K562 (cell line): Measurements from ENCODE around the gene RPLP2. TPM values are rescaled to one million over a fixed set of nuclear protein-coding genes. Genes with fewer than 3 reads are reported as not detected.

Experiments used
- ARID4B ChIP-seq: sonication (generic); formaldehyde crosslinking; IDR thresholded peaks from 2 replicates; pipeline ENCODE4 v1.8.0; 2022; ENCODE audit warnings: mild to moderate bottlenecking, missing genetic modification reagents
- FOXK1 ChIP-seq: sonication (generic); formaldehyde crosslinking; IDR thresholded peaks from 2 replicates; pipeline ENCODE4 v1.8.0; 2022; ENCODE audit warnings: missing genetic modification reagents, mild to moderate bottlenecking, borderline replicate concordance
- GABPB1 ChIP-seq: sonication (generic); formaldehyde crosslinking; IDR thresholded peaks from 2 replicates; pipeline ENCODE4 v1.8.0; 2022; ENCODE audit warnings: mild to moderate bottlenecking, missing genetic modification reagents
- GABPB2 ChIP-seq: fragments of 250-450 bp; sonication (Bioruptor Pico); conservative IDR thresholded peaks from 2 replicates; pipeline ENCODE4 v1.5.1; 2021; ENCODE audit warnings: mild to moderate bottlenecking
- KDM5B ChIP-seq: fragments of 200-600 bp; sonication (generic); IDR thresholded peaks from 2 replicates; pipeline ENCODE4 v1.6.1; 2012; ENCODE audit warnings: low read depth, mild to moderate bottlenecking, moderate library complexity, low read length, control low read depth, inconsistent platforms; ENCODE audit not compliant: insufficient replicate concordance
- MEF2A ChIP-seq: IDR thresholded peaks from 2 replicates; pipeline ENCODE4 v1.6.1; 2011; ENCODE audit warnings: low read depth, mild to moderate bottlenecking, low read length, moderate library complexity; ENCODE audit not compliant: control insufficient read depth
- NFATC3 ChIP-seq: fragments of 450-650 bp; IDR thresholded peaks from 2 replicates; pipeline ENCODE4 v1.6.1; 2017; ENCODE audit warnings: mild to moderate bottlenecking
- PTRF ChIP-seq: fragments of 450-650 bp; IDR thresholded peaks from 2 replicates; pipeline ENCODE4 v1.6.1; 2016; ENCODE audit warnings: mild to moderate bottlenecking, missing genetic modification characterization, missing compliant biosample characterization
- SRSF3 ChIP-seq: fragments of 200-400 bp; formaldehyde crosslinking; IDR thresholded peaks from 2 replicates; pipeline ENCODE4 v1.6.1; 2016; ENCODE audit warnings: mild to moderate bottlenecking, low read length, moderate library complexity; ENCODE audit not compliant: insufficient read depth
- THRB ChIP-seq: fragments of 450-650 bp; formaldehyde crosslinking; conservative IDR thresholded peaks from 2 replicates; pipeline ENCODE4 v1.4.0; 2022; ENCODE audit warnings: mild to moderate bottlenecking, missing genetic modification characterization
- ZBTB1 ChIP-seq: sonication (generic); formaldehyde crosslinking; IDR thresholded peaks from 2 replicates; pipeline ENCODE4 v1.8.1; 2023; ENCODE audit warnings: missing genetic modification reagents, low read depth, mild to moderate bottlenecking, borderline replicate concordance
- ZBTB26 ChIP-seq: fragments of 450-650 bp; formaldehyde crosslinking; IDR thresholded peaks from 2 replicates; pipeline ENCODE4 v1.4.0; 2022; ENCODE audit warnings: missing genetic modification characterization
- ZNF121 ChIP-seq: sonication (generic); formaldehyde crosslinking; conservative IDR thresholded peaks from 2 replicates; pipeline ENCODE4 v1.8.0; 2022; ENCODE audit warnings: missing genetic modification reagents
- ZNF592 ChIP-seq: fragments of 450-650 bp; IDR thresholded peaks from 2 replicates; pipeline ENCODE4 v1.6.1; 2017; ENCODE audit warnings: antibody characterized with exemption, mild to moderate bottlenecking
- polyA plus RNA-seq, 8 experiments: library from polyadenylated mRNA; depleted of rRNA in 4 of 8; stranded (reverse) in 5 of 8; unstranded in 3 of 8; fragments of >200 nt; fragmentation: Nextera tagmentation in 2 of 8; fragmentation: Illumina TruSeq in 1 of 8; extraction: Ambion mirVana in 2 of 8; extraction: Trizol in 1 of 8; gene quantifications; 2 replicates each; pipeline versions ENCODE4 v1.2.1 to v1.2.3, GENCODE V29; 2011 to 2014; ENCODE audit warnings: inconsistent platforms in 1 of 8, missing spikeins in 1 of 8
- total RNA-seq, 7 experiments: library from RNA; depleted of rRNA in 6 of 7; stranded (reverse); fragments of >200 nt in 6 of 7; fragmentation: Illumina TruSeq in 2 of 7; extraction: Trizol in 2 of 7; gene quantifications; 2 replicates each; pipeline versions ENCODE4 v1.2.1 to v1.2.3, GENCODE V29; 2011 to 2021; ENCODE audit warnings: low replicate concordance in 1 of 7

The RPLP2 gene
- total and polyA plus RNA-seq, 9 of the 15 experiments (the other 6 are each of a cell fraction or from before 2014, with no cell fraction given), result 528 to 3,807 (median 1,633) TPM

GRCh38 chr11:832529-833113 is 22.9 kb downstream of the RPLP2 start, which contains the start of gene CD151 (continued):
- TF ChIP-seq THRB (CRISPR knock-in tag), result no peak
- 0 out of 2 replicates have a peak, but pooled peaks have one; percentile 46 for TF ChIP-seq ZBTB1 (CRISPR knock-in tag)
- peak; percentile 27 for TF ChIP-seq KDM5B
- peak; percentile 8; the same call in 1 of the 2 replicates for TF ChIP-seq ZNF592
- TF ChIP-seq PTRF (tag), result no peak
- no peak for TF ChIP-seq MEF2A
- no peak for TF ChIP-seq ZBTB26 (CRISPR knock-in tag)
- no peak for TF ChIP-seq SRSF3
- no peak for TF ChIP-seq GABPB2 (CRISPR knock-in tag)
- TF ChIP-seq ZNF121 (CRISPR knock-in tag), result no peak
- no peak for TF ChIP-seq FOXK1 (CRISPR knock-in tag)
- peak; percentile 40; the same call in 1 of the 2 replicates for TF ChIP-seq GABPB1
- no peak for TF ChIP-seq NFATC3
- TF ChIP-seq ARID4B, result peak; percentile 25; the same call in 1 of the 2 replicates
